Suprapubic skin (tissue), 3 donors: ENCODE data around the gene GALNT9.

Experiments
- EP300 ChIP-seq: sonication (generic); formaldehyde crosslinking; IDR thresholded peaks from one replicate; pipeline ENCODE4 v1.6.1; 2017; ENCODE audit warnings: antibody characterized with exemption
- TF ChIP-seq, protein P1 (sequence below), 2 donors: fragments of 200-600 bp in 1 of 2; fragments of 450-650 bp in 1 of 2; sonication (generic) in 1 of 2; IDR thresholded peaks; one replicate each; pipeline ENCODE4 v1.5.1; 2016 to 2019; ENCODE audit warnings: antibody characterized with exemption in 2 of 2, mild to moderate bottlenecking in 1 of 2, moderate library complexity in 1 of 2

GRCh38 chr12:132188451-132188901 is 140.9 kb downstream of the GALNT9 start:
- TF ChIP-seq, protein P1, sequence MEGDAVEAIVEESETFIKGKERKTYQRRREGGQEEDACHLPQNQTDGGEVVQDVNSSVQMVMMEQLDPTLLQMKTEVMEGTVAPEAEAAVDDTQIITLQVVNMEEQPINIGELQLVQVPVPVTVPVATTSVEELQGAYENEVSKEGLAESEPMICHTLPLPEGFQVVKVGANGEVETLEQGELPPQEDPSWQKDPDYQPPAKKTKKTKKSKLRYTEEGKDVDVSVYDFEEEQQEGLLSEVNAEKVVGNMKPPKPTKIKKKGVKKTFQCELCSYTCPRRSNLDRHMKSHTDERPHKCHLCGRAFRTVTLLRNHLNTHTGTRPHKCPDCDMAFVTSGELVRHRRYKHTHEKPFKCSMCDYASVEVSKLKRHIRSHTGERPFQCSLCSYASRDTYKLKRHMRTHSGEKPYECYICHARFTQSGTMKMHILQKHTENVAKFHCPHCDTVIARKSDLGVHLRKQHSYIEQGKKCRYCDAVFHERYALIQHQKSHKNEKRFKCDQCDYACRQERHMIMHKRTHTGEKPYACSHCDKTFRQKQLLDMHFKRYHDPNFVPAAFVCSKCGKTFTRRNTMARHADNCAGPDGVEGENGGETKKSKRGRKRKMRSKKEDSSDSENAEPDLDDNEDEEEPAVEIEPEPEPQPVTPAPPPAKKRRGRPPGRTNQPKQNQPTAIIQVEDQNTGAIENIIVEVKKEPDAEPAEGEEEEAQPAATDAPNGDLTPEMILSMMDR (IDR thresholded peaks at IDR 0.05) = no peak
- TF ChIP-seq EP300 = no peak
